ENCODE results near the gene CCPG1.

DNA sequence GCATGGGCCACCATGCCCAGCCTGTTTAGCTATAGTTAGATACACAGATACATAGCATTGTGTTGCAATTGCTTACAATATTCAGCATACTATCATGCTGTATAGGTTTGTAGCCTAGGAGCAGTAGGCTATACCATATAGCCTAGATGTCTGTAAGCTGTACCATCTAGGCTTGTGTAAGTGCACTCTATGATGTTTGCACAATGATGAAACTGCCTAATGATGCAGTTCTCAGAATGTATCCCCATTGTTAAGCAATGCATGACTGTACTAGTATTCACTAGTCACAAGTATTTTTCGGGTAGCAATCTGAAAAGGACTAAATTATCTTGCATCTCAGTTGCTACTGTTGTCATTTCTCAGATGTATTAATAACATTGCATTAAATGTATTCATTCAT, 73.2 kb downstream of the CCPG1 start:
- TF ChIP-seq, protein P1, sequence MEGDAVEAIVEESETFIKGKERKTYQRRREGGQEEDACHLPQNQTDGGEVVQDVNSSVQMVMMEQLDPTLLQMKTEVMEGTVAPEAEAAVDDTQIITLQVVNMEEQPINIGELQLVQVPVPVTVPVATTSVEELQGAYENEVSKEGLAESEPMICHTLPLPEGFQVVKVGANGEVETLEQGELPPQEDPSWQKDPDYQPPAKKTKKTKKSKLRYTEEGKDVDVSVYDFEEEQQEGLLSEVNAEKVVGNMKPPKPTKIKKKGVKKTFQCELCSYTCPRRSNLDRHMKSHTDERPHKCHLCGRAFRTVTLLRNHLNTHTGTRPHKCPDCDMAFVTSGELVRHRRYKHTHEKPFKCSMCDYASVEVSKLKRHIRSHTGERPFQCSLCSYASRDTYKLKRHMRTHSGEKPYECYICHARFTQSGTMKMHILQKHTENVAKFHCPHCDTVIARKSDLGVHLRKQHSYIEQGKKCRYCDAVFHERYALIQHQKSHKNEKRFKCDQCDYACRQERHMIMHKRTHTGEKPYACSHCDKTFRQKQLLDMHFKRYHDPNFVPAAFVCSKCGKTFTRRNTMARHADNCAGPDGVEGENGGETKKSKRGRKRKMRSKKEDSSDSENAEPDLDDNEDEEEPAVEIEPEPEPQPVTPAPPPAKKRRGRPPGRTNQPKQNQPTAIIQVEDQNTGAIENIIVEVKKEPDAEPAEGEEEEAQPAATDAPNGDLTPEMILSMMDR (IDR thresholded peaks at IDR 0.05): no peak
- no peak for TF ChIP-seq POLR2A (IDR thresholded peaks at IDR 0.05)

Data from right lobe of liver (tissue), 4 donors.